Fibroblast of lung (primary cell): ENCODE data around the gene RSPH10B. TPM values are rescaled to one million over a fixed set of nuclear protein-coding genes. Genes with fewer than 3 reads are reported as not detected.
"Not testable (repeated sequence)": the region's sequence is repeated elsewhere in the genome, so short reads cannot be mapped to it uniquely, and the experiment has no call there.

Experiments used
- DNase-seq, 2 donors: peaks; one replicate each; pipeline versions ENCODE4 v3.0.0 to v3.0.0-alpha.2; 2010; ENCODE audit warnings: low read depth in 2 of 2
- H2AFZ ChIP-seq: 2 replicates; pipeline ENCODE4 v1.5.1; 2012; ENCODE audit warnings: low read length, control low read depth, inconsistent platforms
- H3K27ac ChIP-seq: 2 replicates; pipeline ENCODE4 v1.5.1; 2011; ENCODE audit warnings: low read length, control low read depth; ENCODE audit not compliant: insufficient read depth
- H3K27me3 ChIP-seq: 2 replicates; pipeline ENCODE4 v1.5.1; 2011; ENCODE audit warnings: mild to moderate bottlenecking, low read length; ENCODE audit not compliant: control insufficient read depth, insufficient read depth
- H3K36me3 ChIP-seq: 2 replicates; pipeline ENCODE4 v1.5.1; 2011; ENCODE audit warnings: low read length; ENCODE audit not compliant: control insufficient read depth, insufficient read depth
- H3K4me1 ChIP-seq: 2 replicates; pipeline ENCODE4 v1.5.1; 2011; ENCODE audit warnings: low read length; ENCODE audit not compliant: control insufficient read depth, insufficient read depth; ENCODE audit errors: extremely low read depth
- H3K4me2 ChIP-seq: 2 replicates; pipeline ENCODE4 v1.5.1; 2011; ENCODE audit warnings: low read length, control low read depth; ENCODE audit not compliant: insufficient read depth; ENCODE audit errors: extremely low read depth
- H3K4me3 ChIP-seq, 4 experiments: fragments of 200-600 bp in 1 of 4; sonication (generic) in 1 of 4; replicated peaks in 1 of 4; 2 replicates each; pipeline ENCODE4 v1.5.1; 2011 to 2016; ENCODE audit warnings: low read length in 4 of 4, low read depth in 3 of 4, mild to moderate bottlenecking in 3 of 4, control low read depth in 2 of 4, inconsistent platforms in 1 of 4, mixed read lengths in 1 of 4; ENCODE audit not compliant: insufficient read depth in 1 of 4; ENCODE audit errors: control extremely low read depth in 1 of 4
- H3K79me2 ChIP-seq: 2 replicates; pipeline ENCODE4 v1.5.1; 2012; ENCODE audit warnings: mild to moderate bottlenecking, low read length, inconsistent platforms; ENCODE audit not compliant: control insufficient read depth, insufficient read depth
- H3K9ac ChIP-seq: 2 replicates; pipeline ENCODE4 v1.5.1; 2011; ENCODE audit warnings: mild to moderate bottlenecking, low read length, control low read depth; ENCODE audit not compliant: insufficient read depth
- H3K9me3 ChIP-seq: 2 replicates; pipeline ENCODE4 v1.5.1; 2012; ENCODE audit warnings: low read depth, low read length; ENCODE audit not compliant: control insufficient read depth, insufficient read depth
- H4K20me1 ChIP-seq: 2 replicates; pipeline ENCODE4 v1.5.1; 2011; ENCODE audit warnings: low read length; ENCODE audit not compliant: control insufficient read depth, insufficient read depth; ENCODE audit errors: extremely low read depth
- EZH2 ChIP-seq: IDR thresholded peaks from 2 replicates; pipeline ENCODE4 v1.5.1; 2012; ENCODE audit warnings: low read length, control low read depth, mild to moderate bottlenecking; ENCODE audit errors: missing control alignments
- polyA plus RNA-seq, 2 donors: library from polyadenylated mRNA; depleted of rRNA in 1 of 2; stranded (reverse) in 1 of 2; unstranded in 1 of 2; fragments of >200 nt; gene quantifications; 2 replicates each; pipeline ENCODE4 v1.2.1, GENCODE V29; 2011 to 2012; ENCODE audit warnings: missing spikeins in 1 of 2
- total RNA-seq: library from RNA; depleted of rRNA; stranded (reverse); fragments of >200 nt; gene quantifications from 2 replicates; pipeline ENCODE4 v1.2.1, GENCODE V29; 2014
- TF ChIP-seq, protein P1 (sequence below), 2 donors: IDR thresholded peaks in 1 of 2; conservative IDR thresholded peaks in 1 of 2; 1 replicate in 1 of 2; 2 replicates in 1 of 2; pipeline ENCODE4 v1.5.1; 2011 to 2012; ENCODE audit warnings: low read length in 2 of 2, control low read depth in 1 of 2, inconsistent platforms in 1 of 2, low read depth in 1 of 2, mild to moderate bottlenecking in 1 of 2

Gene RSPH10B
- total and polyA plus RNA-seq, 2 donors (not counting 1 experiment from before 2014, with no cell fraction given) = 0.66 TPM; not detected in 1

DNA sequence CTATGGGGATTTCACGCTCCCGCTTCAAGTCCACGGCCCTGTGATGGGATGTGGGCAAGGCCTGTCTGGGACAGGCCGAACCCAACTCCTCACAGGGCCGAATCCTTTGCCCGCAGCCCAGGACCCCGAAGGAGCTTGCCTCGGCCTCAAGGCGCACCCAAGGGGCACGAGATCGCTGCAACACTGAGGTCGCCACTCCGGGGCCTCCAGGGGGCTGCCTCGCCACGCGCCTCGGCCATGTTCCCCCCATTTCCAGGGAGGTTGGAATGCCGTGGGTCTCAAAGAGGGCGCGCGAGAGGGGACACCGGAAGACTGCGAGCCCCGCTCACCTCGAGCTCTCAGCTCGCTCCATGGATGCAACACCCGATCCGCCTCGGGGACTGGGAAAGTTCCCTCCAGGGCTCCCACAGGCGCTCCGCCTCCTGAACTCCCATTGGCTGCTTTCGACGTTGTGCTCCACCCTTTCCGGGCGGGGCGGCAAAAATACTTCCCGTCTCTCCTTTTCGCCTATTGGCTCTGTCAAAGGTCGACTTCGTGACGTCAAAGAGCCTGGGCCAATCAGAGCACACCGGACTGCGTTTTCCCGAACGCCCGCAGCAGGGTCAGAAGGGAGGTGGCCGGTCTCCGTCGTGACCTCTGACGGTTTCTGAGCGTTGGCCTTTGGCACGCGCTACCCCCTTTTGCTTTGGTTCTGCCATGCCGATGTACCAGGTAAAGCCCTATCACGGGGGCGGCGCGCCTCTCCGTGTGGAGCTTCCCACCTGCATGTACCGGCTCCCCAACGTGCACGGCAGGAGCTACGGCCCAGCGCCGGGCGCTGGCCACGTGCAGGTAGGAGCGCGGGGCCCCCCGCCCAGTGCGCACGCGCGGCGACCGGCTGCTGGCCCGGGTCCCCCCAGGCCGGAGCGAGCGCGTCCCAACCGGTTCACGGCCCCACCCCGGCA, 38.5 kb upstream of the RSPH10B start, which contains the start of the genes AIMP2 and PMS2:
TSS of gene AIMP2 (plus strand) at position 605 of the 944 bp plus-strand sequence. CDS start at position 697, 92 bp downstream.
TSS of gene PMS2 (minus strand) at position 382 of the 944 bp plus-strand sequence. CDS start at position 352, 30 bp downstream.
- H3K79me2 ChIP-seq = peaks cover 27% of the 10 kb centered on the region
- H3K27me3 ChIP-seq = no peaks in the 10 kb centered on the region
- H3K4me1 ChIP-seq = peaks cover 2% of the 10 kb centered on the region
- TF ChIP-seq, protein P1, sequence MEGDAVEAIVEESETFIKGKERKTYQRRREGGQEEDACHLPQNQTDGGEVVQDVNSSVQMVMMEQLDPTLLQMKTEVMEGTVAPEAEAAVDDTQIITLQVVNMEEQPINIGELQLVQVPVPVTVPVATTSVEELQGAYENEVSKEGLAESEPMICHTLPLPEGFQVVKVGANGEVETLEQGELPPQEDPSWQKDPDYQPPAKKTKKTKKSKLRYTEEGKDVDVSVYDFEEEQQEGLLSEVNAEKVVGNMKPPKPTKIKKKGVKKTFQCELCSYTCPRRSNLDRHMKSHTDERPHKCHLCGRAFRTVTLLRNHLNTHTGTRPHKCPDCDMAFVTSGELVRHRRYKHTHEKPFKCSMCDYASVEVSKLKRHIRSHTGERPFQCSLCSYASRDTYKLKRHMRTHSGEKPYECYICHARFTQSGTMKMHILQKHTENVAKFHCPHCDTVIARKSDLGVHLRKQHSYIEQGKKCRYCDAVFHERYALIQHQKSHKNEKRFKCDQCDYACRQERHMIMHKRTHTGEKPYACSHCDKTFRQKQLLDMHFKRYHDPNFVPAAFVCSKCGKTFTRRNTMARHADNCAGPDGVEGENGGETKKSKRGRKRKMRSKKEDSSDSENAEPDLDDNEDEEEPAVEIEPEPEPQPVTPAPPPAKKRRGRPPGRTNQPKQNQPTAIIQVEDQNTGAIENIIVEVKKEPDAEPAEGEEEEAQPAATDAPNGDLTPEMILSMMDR (conservative IDR thresholded peaks at IDR 0.05 in 1 of 2, IDR thresholded peaks at IDR 0.05 in 1 of 2; ENCODE audit: low read depth in 1 of 2, low read length in 2 of 2) = peak in 1 of 2 donors; percentile 10
- TF ChIP-seq EZH2 = no peak
- H3K27ac ChIP-seq = peak within 1 kb of the TSS; percentile 97
- peak; percentile 97 to 99 for DNase-seq
- no peaks in the 10 kb centered on the region for H4K20me1 ChIP-seq
- no peaks in the 10 kb centered on the region for H3K36me3 ChIP-seq
- H2AFZ ChIP-seq = peak within 1 kb of the TSS; percentile 87
- H3K4me3 ChIP-seq = peak within 1 kb of the TSS; percentile 67 to 91 (median 82)
- no peaks in the 10 kb centered on the region for H3K9me3 ChIP-seq
- H3K9ac ChIP-seq = peak within 1 kb of the TSS; percentile 86
- peak within 1 kb of the TSS; percentile 88 for H3K4me2 ChIP-seq

DNA sequence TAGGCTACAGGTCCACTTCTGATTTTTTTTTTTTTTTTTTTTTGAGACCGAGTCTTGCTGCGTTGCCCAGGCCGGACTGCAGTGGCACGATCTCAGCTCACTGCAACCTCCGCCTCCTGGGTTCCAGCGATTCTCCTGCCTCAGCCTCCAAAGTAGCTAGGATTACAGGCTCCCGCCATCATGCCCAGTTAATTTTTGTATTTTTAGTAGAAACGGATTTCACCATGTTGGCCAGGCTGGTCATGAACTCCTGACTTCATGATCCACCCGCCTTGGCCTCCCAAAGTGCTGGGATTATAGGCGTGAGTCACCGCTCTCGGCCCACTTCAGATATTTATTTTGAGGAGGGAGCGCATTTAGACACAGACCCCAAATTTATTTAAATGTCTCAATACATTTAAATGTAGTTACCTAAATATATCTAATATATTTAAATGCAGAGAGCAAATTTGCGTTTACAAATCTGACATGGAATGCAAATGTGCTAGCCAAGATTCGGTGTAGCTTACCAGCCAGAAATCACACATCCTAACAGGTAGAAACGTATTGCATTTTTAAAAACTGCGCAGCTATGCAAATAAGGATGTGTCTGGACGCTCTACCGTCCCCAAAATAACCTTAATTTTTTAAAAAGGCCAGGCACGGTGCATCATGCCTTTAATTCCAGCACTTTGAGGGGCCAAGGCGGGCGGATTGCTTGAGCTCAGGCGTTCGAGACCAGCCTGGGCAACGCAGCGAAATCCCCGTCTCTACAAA, 37.5 kb upstream of the RSPH10B start:
- H3K4me1 ChIP-seq, DNase-seq, H3K27me3 ChIP-seq, H4K20me1 ChIP-seq, H3K36me3 ChIP-seq, H3K9me3 ChIP-seq: not testable (repeated sequence)
- Histone ChIP-seq H2AFZ (peak overlapping the region; percentile 26), H3K4me2 (peak overlapping the region; percentile 88), H3K9ac (peak overlapping the region; percentile 46), H3K79me2 (peaks cover 27% of the 10 kb centered on the region), H3K27ac (peak overlapping the region; percentile 97), H3K4me3 (peak overlapping the region; percentile 62 to 91 (median 76))

DNA sequence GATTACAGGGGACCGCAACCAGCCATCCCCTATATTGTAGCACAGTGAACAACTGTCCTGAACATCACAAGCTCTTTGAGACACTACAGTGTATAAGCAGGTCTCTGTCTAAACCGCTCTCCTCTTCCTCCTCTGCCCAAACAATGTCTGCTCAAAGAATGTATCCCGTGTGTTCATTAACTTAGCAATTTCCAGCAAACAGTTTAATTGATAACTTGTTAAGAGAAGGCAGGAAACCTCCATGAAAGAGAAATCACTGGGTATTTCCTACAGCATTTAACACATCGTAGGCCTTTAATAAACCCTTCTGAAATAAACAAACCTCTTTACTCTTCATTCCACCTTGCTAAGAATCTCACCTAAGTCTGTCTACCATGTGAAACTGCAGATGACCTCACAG, 36.9 kb upstream of the RSPH10B start:
- Histone ChIP-seq H4K20me1 (no peaks in the 10 kb centered on the region), H3K4me3 (no peak overlapping the region), H2AFZ (no peak overlapping the region), H3K9ac (no peak overlapping the region), H3K27ac (no peak overlapping the region), H3K79me2 (peaks cover 21% of the 10 kb centered on the region), H3K36me3 (no peaks in the 10 kb centered on the region), H3K4me2 (no peak overlapping the region), H3K9me3 (no peaks in the 10 kb centered on the region), H3K4me1 (peaks cover 2% of the 10 kb centered on the region), H3K27me3 (no peaks in the 10 kb centered on the region)
- TF ChIP-seq, protein P1 (conservative IDR thresholded peaks at IDR 0.05 in 1 of 2, IDR thresholded peaks at IDR 0.05 in 1 of 2; ENCODE audit: low read depth in 1 of 2, low read length in 2 of 2) = no peak
- TF ChIP-seq EZH2 = no peak
- no peak for DNase-seq
